B cell (primary cell): ENCODE measurements around the gene CFAP74. TPM values are rescaled to one million over a fixed set of nuclear protein-coding genes. Genes with fewer than 3 reads are reported as not detected.

Experiments
- ATAC-seq: fragments of 200-7000 bp; cut with Tn5 transposase; one replicate; pipeline ENCODE4 v1.10.0; 2021; ENCODE audit warnings: low read depth, mild to moderate bottlenecking, moderate number of reproducible peaks, moderate library complexity
- CTCF ChIA-PET: fragments of 350-600 bp; sonication (Branson Sonifier 250); formaldehyde crosslinking; loops from one replicate; lab custom pipeline; 2021; ENCODE audit warnings: antibody characterized with exemption, inconsistent platforms; lab: Charles Lee
- POLR2A ChIA-PET: fragments of 350-600 bp; sonication (Branson Sonifier 250); formaldehyde crosslinking; loops from one replicate; lab custom pipeline; 2021; ENCODE audit warnings: antibody characterized with exemption; lab: Charles Lee
- DNase-seq: peaks from one replicate; pipeline ENCODE4 v3.0.0; 2013
- H2AFZ ChIP-seq: 2 replicates; pipeline ENCODE4 v1.6.1; 2012; ENCODE audit warnings: mild to moderate bottlenecking, low read depth, low read length; ENCODE audit not compliant: insufficient read depth, poor library complexity, severe bottlenecking
- H3K27ac ChIP-seq, 2 donors: 1 replicate in 1 of 2; 2 replicates in 1 of 2; pipeline ENCODE4 v1.5.1; 2012 to 2013; ENCODE audit warnings: low read length in 2 of 2, mild to moderate bottlenecking in 2 of 2, moderate library complexity in 1 of 2
- H3K27me3 ChIP-seq, 4 experiments: fragments of 200-600 bp in 1 of 4; sonication (generic) in 1 of 4; replicated peaks in 1 of 4; 1 replicate in 2 of 4; 2 replicates in 2 of 4; pipeline versions ENCODE4 v1.6.1 to v1.7.0; 2013 to 2016; ENCODE audit warnings: low read length in 3 of 4, mild to moderate bottlenecking in 2 of 4, mixed read lengths in 1 of 4, moderate library complexity in 1 of 4; ENCODE audit not compliant: insufficient read depth in 4 of 4, control insufficient read depth in 3 of 4; ENCODE audit errors: control extremely low read depth in 1 of 4
- H3K36me3 ChIP-seq, 2 experiments: replicated peaks in 1 of 2; 1 replicate in 1 of 2; 2 replicates in 1 of 2; pipeline versions ENCODE4 v1.6.1 to v1.7.1; 2013; ENCODE audit warnings: low read length in 1 of 2; ENCODE audit not compliant: insufficient read depth in 2 of 2, control insufficient read depth in 1 of 2; ENCODE audit errors: control extremely low read depth in 1 of 2, extremely low read depth in 1 of 2
- H3K4me1 ChIP-seq, 2 donors: fragments of 200-600 bp in 1 of 2; sonication (generic) in 1 of 2; 1 replicate in 1 of 2; 2 replicates in 1 of 2; pipeline versions ENCODE4 v1.5.1 to v1.6.1; 2013 to 2017; ENCODE audit warnings: low read length in 2 of 2; ENCODE audit not compliant: control insufficient read depth in 2 of 2, insufficient read depth in 2 of 2
- H3K4me2 ChIP-seq: replicated peaks from 2 replicates; pipeline ENCODE3; 2012; ENCODE audit warnings: mild to moderate bottlenecking, low read depth, low read length; ENCODE audit not compliant: poor library complexity, severe bottlenecking
- H3K4me3 ChIP-seq, 5 experiments: fragments of 200-600 bp in 1 of 5; sonication (generic) in 1 of 5; 1 replicate in 3 of 5; 2 replicates in 2 of 5; pipeline versions ENCODE4 v1.5.1 to v1.7.0; 2011 to 2016; ENCODE audit warnings: low read length in 4 of 5, mild to moderate bottlenecking in 4 of 5, low read depth in 2 of 5, control low read depth in 1 of 5, moderate library complexity in 1 of 5; ENCODE audit not compliant: insufficient read depth in 1 of 5; ENCODE audit errors: control extremely low read depth in 1 of 5, extremely low read depth in 1 of 5
- H3K79me2 ChIP-seq: fragments of 200-600 bp; sonication (generic); one replicate; pipeline ENCODE4 v1.6.0; 2016; ENCODE audit warnings: low read length; ENCODE audit not compliant: control insufficient read depth, insufficient read depth
- H3K9ac ChIP-seq: fragments of 200-600 bp; sonication (generic); 2 replicates; pipeline ENCODE4 v1.6.1; 2017; ENCODE audit warnings: mild to moderate bottlenecking, low read length, moderate library complexity
- H3K9me3 ChIP-seq, 3 donors: one replicate each; pipeline versions ENCODE4 v1.6.1 to v1.7.1; 2013; ENCODE audit warnings: low read length in 2 of 3; ENCODE audit not compliant: control insufficient read depth in 2 of 3, insufficient read depth in 1 of 3; ENCODE audit errors: control extremely low read depth in 1 of 3
- H4K20me1 ChIP-seq: 2 replicates; pipeline ENCODE4 v1.6.0; 2012; ENCODE audit warnings: mild to moderate bottlenecking, low read length; ENCODE audit not compliant: insufficient read depth, control insufficient read depth, poor library complexity, severe bottlenecking
- H3K27ac Mint-ChIP-seq: one replicate; pipeline ENCODE4 v1.8.0; 2021; ENCODE audit warnings: mixed read lengths
- H3K27me3 Mint-ChIP-seq: one replicate; pipeline ENCODE4 v1.8.0; 2021; ENCODE audit warnings: mixed read lengths
- H3K4me1 Mint-ChIP-seq: one replicate; pipeline ENCODE4 v1.8.0; 2021; ENCODE audit warnings: mixed read lengths
- H3K4me3 Mint-ChIP-seq: one replicate; pipeline ENCODE4 v1.8.0; 2021; ENCODE audit warnings: mixed read lengths
- H3K9me3 Mint-ChIP-seq: one replicate; pipeline ENCODE4 v1.8.0; 2022; ENCODE audit warnings: mixed read lengths; ENCODE audit not compliant: insufficient read depth
- EZH2 ChIP-seq: IDR thresholded peaks from 2 replicates; pipeline ENCODE4 v1.6.1; 2012; ENCODE audit warnings: borderline replicate concordance, low read depth, mild to moderate bottlenecking, moderate library complexity, low read length; ENCODE audit not compliant: insufficient read depth, poor library complexity, severe bottlenecking
- WGBS: methylation state at CpG from one replicate; pipeline ENCODE4 v1.1.5; 2013; ENCODE audit warnings: missing lambda C conversion rate; ENCODE audit not compliant: insufficient coverage; 5-methylcytosine and 5-hydroxymethylcytosine counted together
- intact Hi-C: fragments of 100-400 bp; cut with micrococcal nuclease; formaldehyde crosslinking; loops from one replicate; pipeline ENCODE4 v1.10.0; 2022
- polyA plus RNA-seq: library from polyadenylated mRNA; depleted of rRNA; stranded (reverse); fragments of >200 nt; gene quantifications from 2 replicates; pipeline ENCODE4 v1.2.3, GENCODE V29; 2012
- total RNA-seq, 2 donors: library from RNA; stranded (reverse); fragments of 120-200 nt in 1 of 2; gene quantifications; 1 replicate in 1 of 2; 2 replicates in 1 of 2; pipeline versions ENCODE4 v1.2.3 to v1.2.4, GENCODE V29; 2013 to 2022
- TF ChIP-seq, protein P1 (sequence below): fragments of 200-600 bp; IDR thresholded peaks from one replicate; pipeline ENCODE4 v1.8.0; 2022; ENCODE audit warnings: antibody characterized with exemption, mild to moderate bottlenecking

Gene CFAP74
- total and polyA plus RNA-seq, 2 donors (not counting 1 experiment from before 2014, with no cell fraction given): not detected

DNA sequence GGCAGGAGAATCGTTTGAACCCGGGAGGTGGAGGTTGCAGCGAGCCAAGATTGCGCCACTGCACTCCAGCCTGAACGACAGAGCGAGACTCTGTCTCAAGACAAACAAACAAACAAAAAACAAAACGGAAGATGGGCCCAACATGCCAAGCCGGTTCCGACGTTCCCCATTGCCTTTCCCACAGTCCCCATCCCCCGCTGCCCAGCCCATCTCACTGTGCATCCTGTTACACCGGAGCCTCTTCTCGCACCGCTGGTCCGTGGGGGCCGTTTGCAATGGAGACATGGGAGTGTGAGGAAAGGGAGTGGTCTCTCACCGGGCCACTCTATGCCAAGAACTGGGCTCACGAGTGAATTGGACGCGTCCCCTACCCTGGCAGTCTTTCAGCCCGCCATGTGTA lies 1.3 kb upstream of the CFAP74 start:
- 87% methylated on average over 15 of the region's 21 CpGs for WGBS
- Histone ChIP-seq H2AFZ (no peak overlapping the region), H3K79me2 (no peaks in the 10 kb centered on the region), H3K4me3 (no peak overlapping the region), H3K9me3 (no peaks in the 10 kb centered on the region), H3K4me1 (peaks cover 0 to 3% of the 10 kb centered on the region in 2 donors), H3K27ac (no peak overlapping the region), H3K4me2 (no peak overlapping the region), H3K27me3 (peaks cover 0 to 38% (median 2%) of the 10 kb centered on the region in 4 experiments), H3K36me3 (no peaks in the 10 kb centered on the region), H3K9ac (no peak overlapping the region), H4K20me1 (no peaks in the 10 kb centered on the region)
- DNase-seq: no peak
- CTCF ChIA-PET: no interaction called here
- intact Hi-C loops: no loop called here
- Mint-ChIP-seq H3K4me3 (no peak overlapping the region), H3K27me3 (peaks cover 47% of the 10 kb centered on the region), H3K9me3 (no peaks in the 10 kb centered on the region), H3K4me1 (no peaks in the 10 kb centered on the region), H3K27ac (no peak overlapping the region)
- TF ChIP-seq, protein P1, sequence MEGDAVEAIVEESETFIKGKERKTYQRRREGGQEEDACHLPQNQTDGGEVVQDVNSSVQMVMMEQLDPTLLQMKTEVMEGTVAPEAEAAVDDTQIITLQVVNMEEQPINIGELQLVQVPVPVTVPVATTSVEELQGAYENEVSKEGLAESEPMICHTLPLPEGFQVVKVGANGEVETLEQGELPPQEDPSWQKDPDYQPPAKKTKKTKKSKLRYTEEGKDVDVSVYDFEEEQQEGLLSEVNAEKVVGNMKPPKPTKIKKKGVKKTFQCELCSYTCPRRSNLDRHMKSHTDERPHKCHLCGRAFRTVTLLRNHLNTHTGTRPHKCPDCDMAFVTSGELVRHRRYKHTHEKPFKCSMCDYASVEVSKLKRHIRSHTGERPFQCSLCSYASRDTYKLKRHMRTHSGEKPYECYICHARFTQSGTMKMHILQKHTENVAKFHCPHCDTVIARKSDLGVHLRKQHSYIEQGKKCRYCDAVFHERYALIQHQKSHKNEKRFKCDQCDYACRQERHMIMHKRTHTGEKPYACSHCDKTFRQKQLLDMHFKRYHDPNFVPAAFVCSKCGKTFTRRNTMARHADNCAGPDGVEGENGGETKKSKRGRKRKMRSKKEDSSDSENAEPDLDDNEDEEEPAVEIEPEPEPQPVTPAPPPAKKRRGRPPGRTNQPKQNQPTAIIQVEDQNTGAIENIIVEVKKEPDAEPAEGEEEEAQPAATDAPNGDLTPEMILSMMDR: no peak
- TF ChIP-seq EZH2: no peak
- POLR2A ChIA-PET: interaction anchor here (0.7 kb wide), 1 partner anchor 1025 kb away, joined by 5 read pairs; no protein-coding TSS in a partner anchor
- no peak for ATAC-seq

GRCh38 chr1:2001773-2002411 lies 1.7 kb downstream of the CFAP74 start:
- 89% methylated on average over 11 of the region's 13 CpGs for WGBS

More at GRCh38 chr1:2001773-2002411, 1.7 kb downstream of the CFAP74 start:
- Mint-ChIP-seq H3K4me1 (no peaks in the 10 kb centered on the region), H3K9me3 (no peaks in the 10 kb centered on the region), H3K27ac (no peak overlapping the region), H3K4me3 (no peak overlapping the region), H3K27me3 (peaks cover 53% of the 10 kb centered on the region)
- Histone ChIP-seq H3K4me2 (no peak overlapping the region), H2AFZ (no peak overlapping the region), H3K4me3 (no peak overlapping the region), H3K9ac (no peak overlapping the region), H3K36me3 (no peaks in the 10 kb centered on the region), H3K9me3 (no peaks in the 10 kb centered on the region), H3K4me1 (peaks cover 0 to 3% of the 10 kb centered on the region in 2 donors), H4K20me1 (no peaks in the 10 kb centered on the region), H3K27me3 (peaks cover 0 to 35% (median 4%) of the 10 kb centered on the region in 4 experiments), H3K79me2 (no peaks in the 10 kb centered on the region), H3K27ac (no peak overlapping the region)
- intact Hi-C loops: no loop called here
- DNase-seq (no peak), ATAC-seq (no peak)
- ChIA-PET POLR2A (no interaction called here), CTCF (interaction anchor here (1.5 kb wide), 1 partner anchor 14 kb away, joined by 5 read pairs; no protein-coding TSS in a partner anchor)
- TF ChIP-seq EZH2: no peak
- TF ChIP-seq, protein P1: no peak
